Stimulated activated naive CD8-positive, alpha-beta T cell treated with anti-CD3 and anti-CD28 coated beads, Interleukin-15, Interleukin-2, amounts not matched to agents 100 ng/mL and 50 ng/mL, for 24 hours (primary cell): ENCODE measurements around the gene DLK1.

Experiments
- H3K27ac Mint-ChIP-seq: one replicate; pipeline ENCODE4 v1.8.0; 2021; ENCODE audit warnings: mild to moderate bottlenecking, mixed read lengths
- H3K27me3 Mint-ChIP-seq: one replicate; pipeline ENCODE4 v1.8.0; 2021; ENCODE audit warnings: mixed read lengths
- H3K36me3 Mint-ChIP-seq: one replicate; pipeline ENCODE4 v1.8.0; 2021; ENCODE audit warnings: low read depth, mixed read lengths
- H3K4me1 Mint-ChIP-seq: one replicate; pipeline ENCODE4 v1.8.0; 2021; ENCODE audit warnings: low read depth, mixed read lengths
- H3K4me3 Mint-ChIP-seq: one replicate; pipeline ENCODE4 v1.8.0; 2021; ENCODE audit warnings: mild to moderate bottlenecking, mixed read lengths
- H3K9me3 Mint-ChIP-seq: one replicate; pipeline ENCODE4 v1.8.0; 2021; ENCODE audit warnings: mixed read lengths

Gene DLK1

DNA sequence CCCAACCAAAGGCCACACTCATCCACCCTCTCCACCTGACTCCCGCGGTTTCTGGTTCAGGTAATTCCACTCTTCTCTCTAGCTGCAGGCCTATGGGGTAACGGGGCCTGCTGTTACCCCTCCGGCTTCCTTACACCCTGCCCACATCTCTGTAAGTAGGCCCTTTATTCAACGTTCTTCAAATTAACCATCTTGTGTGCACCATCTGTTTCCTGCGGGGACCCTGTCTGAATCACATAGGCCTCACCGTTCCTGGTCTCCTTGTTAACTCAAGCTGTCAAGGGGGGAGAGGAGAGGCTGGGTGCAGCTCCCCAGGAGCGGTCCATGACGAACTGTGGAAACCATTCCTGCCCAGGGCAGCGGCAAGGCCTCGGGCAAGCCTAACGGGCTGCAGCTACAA lies 9.3 kb upstream of the DLK1 start:
- Mint-ChIP-seq H3K4me1 (no peaks in the 10 kb centered on the region), H3K36me3 (no peaks in the 10 kb centered on the region), H3K27ac (no peak overlapping the region), H3K9me3 (no peaks in the 10 kb centered on the region), H3K4me3 (no peak overlapping the region), H3K27me3 (peaks cover 12% of the 10 kb centered on the region)

DNA sequence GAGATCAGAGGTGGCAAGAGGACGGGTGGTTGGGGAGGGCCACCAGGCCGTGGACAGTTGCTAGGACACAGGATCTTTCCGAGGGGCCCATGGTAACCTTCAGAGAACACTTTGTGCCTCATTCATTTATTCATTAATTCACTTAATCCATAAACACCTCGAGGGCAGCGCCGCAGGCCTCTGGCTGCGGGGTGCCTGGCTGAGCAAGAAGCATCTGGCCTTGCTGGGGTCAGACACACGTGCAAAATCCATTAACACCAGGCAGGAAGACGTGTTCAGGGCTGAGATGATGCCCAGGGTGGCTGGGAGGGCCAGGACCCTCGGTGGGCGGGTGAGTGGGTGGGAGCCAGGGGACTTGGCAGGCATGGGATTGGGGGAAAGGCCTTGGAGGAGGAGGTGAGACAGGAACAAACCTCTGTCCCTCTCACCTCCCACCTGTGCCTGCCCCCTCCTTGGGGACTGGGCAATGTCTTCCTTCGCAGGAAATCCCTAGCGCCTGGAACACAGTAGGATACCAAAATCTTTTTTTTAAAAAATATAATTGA lies 6.6 kb upstream of the DLK1 start:
- Mint-ChIP-seq H3K27ac (no peak overlapping the region), H3K4me1 (no peaks in the 10 kb centered on the region), H3K27me3 (peaks cover 16% of the 10 kb centered on the region), H3K36me3 (no peaks in the 10 kb centered on the region), H3K4me3 (no peak overlapping the region), H3K9me3 (no peaks in the 10 kb centered on the region)

DNA sequence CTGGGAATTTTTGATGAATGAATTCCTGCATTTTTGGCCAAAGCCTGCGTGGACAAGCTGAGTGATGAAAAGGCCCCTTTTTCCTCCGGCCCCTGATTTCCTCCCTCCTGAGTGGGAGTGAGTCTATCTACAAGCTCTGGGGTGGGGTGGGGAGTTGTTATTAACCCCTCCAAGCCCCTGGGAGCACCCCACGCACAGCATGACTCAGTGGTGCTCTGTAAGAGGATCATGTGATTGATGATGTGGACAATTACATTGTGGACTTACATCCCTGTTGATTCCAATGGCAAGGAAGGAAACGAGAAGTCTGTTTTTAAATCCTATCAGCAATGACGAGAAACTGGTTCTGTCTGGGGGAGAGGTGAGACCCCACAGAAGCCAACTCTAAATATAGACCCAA lies 5.1 kb upstream of the DLK1 start:
- Mint-ChIP-seq H3K27ac (no peak overlapping the region), H3K27me3 (peaks cover 18% of the 10 kb centered on the region), H3K9me3 (no peaks in the 10 kb centered on the region), H3K4me1 (no peaks in the 10 kb centered on the region), H3K4me3 (no peak overlapping the region), H3K36me3 (no peaks in the 10 kb centered on the region)

- Mint-ChIP-seq H3K27me3 (peaks cover 19% of the 10 kb centered on the region), H3K27ac (no peak overlapping the region), H3K4me3 (no peak overlapping the region), H3K36me3 (no peaks in the 10 kb centered on the region), H3K4me1 (no peaks in the 10 kb centered on the region), H3K9me3 (no peaks in the 10 kb centered on the region)
These were observed 4.3 kb upstream of the DLK1 start for GRCh38 chr14:100722367-100722766.

DNA sequence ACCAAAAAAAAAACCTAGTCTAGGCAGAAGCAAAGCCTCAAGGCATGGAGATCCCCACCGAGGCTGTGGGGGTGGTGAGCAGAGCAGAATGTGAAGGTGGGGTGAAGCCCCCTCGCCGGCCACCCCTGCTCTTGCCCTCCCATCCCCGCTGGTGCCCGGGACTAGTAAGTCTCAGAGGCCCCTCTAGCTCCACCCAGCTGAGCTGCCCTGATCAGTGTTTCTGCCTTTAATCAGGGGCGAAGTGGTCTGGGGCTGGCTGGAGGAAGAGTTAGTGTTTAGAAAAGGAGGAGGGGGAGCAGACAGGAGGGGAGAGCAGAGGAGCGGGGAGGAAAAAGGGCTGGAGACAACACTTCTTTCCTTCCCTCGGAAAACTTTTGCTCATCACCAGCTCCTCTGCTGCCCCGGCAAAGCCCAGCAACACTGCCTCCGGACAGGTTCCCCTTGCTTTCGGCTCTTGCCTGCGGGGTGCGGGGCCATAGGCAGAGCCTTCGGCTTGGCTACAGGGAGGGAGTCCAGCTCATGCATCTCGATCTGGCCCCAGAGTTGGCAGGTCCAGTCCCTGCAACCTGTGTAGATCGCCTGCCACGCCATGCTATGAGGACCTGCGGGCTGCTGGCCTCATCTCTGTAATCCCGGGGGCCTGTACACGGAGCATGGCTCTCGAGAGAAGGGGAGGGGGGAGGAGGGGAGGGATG lies 3.4 kb upstream of the DLK1 start:
- Mint-ChIP-seq H3K27ac (no peak overlapping the region), H3K4me1 (no peaks in the 10 kb centered on the region), H3K27me3 (peaks cover 26% of the 10 kb centered on the region), H3K36me3 (no peaks in the 10 kb centered on the region), H3K9me3 (no peaks in the 10 kb centered on the region), H3K4me3 (no peak overlapping the region)

DNA sequence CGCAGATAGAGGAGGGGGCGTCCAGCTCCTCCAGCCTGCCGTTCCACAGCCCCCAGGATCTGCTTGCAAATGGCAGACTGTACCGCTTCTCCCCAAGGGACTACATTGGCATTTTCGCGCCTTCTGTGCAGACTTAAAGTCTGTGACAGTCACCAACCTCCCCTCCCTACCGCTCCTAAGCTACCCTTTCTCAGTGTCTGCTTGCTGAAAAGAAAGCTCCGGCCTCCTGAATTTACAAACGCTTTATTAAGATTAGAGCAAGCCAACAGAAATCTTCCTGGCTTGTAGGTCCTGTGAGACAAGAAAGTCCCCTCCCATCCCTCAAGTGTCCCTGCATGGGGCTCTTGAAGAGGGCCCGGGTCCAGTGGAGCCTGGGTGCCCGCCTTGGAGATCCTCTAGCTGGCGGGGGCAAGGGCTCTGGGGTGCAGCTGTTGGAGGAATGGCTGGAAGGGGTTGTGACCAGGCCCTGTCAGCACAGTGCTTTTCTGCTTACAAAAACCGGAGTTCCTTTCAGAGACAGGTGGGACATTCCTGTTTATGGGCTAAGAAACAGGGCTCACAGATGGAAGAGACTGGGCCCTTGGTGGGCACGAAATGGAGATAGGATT lies 2.8 kb upstream of the DLK1 start:
- Mint-ChIP-seq H3K27me3 (peaks cover 30% of the 10 kb centered on the region), H3K27ac (no peak overlapping the region), H3K9me3 (no peaks in the 10 kb centered on the region), H3K36me3 (no peaks in the 10 kb centered on the region), H3K4me3 (no peak overlapping the region), H3K4me1 (no peaks in the 10 kb centered on the region)

- H3K27ac Mint-ChIP-seq, result no peak overlapping the region
- H3K4me1 Mint-ChIP-seq, result no peaks in the 10 kb centered on the region
- H3K27me3 Mint-ChIP-seq, result peaks cover 36% of the 10 kb centered on the region
- H3K36me3 Mint-ChIP-seq, result no peaks in the 10 kb centered on the region
- no peak overlapping the region for H3K4me3 Mint-ChIP-seq
- H3K9me3 Mint-ChIP-seq, result no peaks in the 10 kb centered on the region
These were observed 2.2 kb upstream of the DLK1 start for GRCh38 chr14:100724536-100724935.

DNA sequence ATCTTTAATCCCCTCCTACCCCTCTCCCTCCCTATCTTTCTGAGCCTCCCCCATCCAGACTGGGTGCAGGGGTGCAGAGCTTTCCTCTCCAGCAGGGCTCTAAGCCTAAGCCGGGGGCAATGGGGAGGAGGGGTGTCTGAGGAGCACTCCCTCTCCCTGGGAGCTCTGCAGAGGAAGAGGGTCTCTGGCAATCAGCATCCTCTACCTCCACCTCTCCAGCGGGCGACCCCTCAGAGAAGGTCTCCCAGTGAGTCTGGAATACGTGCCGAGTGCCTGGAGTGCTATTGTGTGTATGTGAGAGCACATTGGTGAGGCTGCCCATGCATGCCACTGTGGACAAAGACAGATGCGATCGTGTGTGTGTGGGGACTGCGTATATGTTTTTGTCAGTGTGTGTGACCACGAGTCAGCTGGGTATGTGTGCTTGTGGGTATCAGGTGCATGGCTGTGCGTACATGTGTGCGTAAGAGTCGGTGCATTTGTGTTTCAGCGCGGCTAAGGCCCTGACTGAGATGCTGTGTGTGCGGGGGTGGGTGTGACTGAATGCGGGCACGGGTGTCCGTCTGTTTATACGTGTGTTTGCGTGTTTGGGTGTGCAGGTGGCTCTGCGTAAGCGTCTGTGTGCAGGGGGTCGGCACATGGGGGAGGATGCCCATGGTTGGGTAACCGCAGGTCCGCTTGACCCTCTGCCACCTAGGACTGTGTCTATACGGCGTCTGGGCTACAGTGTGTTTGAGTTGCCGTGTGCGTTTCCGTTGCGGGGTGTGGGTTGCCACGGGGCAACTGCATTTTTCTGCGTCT lies 905 bp upstream of the DLK1 start:
- Mint-ChIP-seq H3K4me3 (no peak overlapping the region), H3K4me1 (no peaks in the 10 kb centered on the region), H3K27me3 (peaks cover 39% of the 10 kb centered on the region), H3K27ac (no peak overlapping the region), H3K9me3 (no peaks in the 10 kb centered on the region), H3K36me3 (no peaks in the 10 kb centered on the region)

DNA sequence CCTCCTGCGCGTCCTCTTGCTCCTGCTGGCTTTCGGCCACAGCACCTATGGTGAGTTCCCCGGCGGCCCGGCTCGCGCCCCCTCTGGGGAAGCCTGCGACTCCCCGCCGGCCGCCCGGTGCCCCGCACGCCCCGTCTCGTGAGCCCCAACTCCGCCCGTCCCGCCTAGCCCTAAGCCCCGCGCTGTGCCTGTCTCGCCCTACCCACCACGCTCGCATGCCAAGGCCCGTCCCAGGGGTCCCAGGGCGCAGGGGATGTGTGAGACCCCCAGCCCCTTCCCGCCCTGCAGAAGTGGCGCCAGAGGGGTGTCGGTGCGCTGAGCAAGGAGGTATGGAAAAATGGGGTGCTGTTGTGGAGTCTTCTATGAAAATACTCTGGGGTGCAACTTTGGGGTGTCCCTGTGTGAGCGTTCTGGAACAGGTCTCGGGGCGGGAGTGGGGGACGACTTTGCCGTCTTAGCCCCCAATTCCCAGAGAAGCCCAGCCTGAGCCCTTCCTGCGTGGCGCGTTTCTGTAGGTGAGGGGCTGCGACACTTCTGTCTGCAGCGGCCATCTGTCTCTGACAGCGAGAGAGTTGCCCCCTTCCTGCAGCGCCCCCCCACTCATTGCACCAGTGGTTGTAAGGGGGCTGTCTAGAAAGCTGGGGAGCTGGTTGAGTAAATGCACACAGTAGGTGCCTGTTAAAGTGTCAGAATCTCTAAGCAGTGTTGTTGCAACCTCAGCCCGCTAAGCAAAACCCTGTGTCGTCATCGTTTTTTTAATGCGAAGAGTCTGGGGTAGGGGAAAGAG lies 587 bp downstream of the DLK1 start:
- Mint-ChIP-seq H3K4me3 (no peak overlapping the region), H3K4me1 (no peaks in the 10 kb centered on the region), H3K27me3 (peaks cover 39% of the 10 kb centered on the region), H3K36me3 (no peaks in the 10 kb centered on the region), H3K9me3 (no peaks in the 10 kb centered on the region), H3K27ac (no peak overlapping the region)

- no peaks in the 10 kb centered on the region for H3K36me3 Mint-ChIP-seq
- H3K27me3 Mint-ChIP-seq, result peaks cover 39% of the 10 kb centered on the region
- H3K9me3 Mint-ChIP-seq, result no peaks in the 10 kb centered on the region
- no peak overlapping the region for H3K27ac Mint-ChIP-seq
- H3K4me3 Mint-ChIP-seq, result no peak overlapping the region
- no peaks in the 10 kb centered on the region for H3K4me1 Mint-ChIP-seq
These were observed 1.2 kb downstream of the DLK1 start for GRCh38 chr14:100727873-100728240.

GRCh38 chr14:100728962-100729361 lies 2.3 kb downstream of the DLK1 start:
- H3K27ac Mint-ChIP-seq, result no peak overlapping the region
- peaks cover 38% of the 10 kb centered on the region for H3K27me3 Mint-ChIP-seq
- H3K9me3 Mint-ChIP-seq, result no peaks in the 10 kb centered on the region
- no peaks in the 10 kb centered on the region for H3K4me1 Mint-ChIP-seq
- no peak overlapping the region for H3K4me3 Mint-ChIP-seq
- H3K36me3 Mint-ChIP-seq, result no peaks in the 10 kb centered on the region

GRCh38 chr14:100729982-100730381 lies 3.3 kb downstream of the DLK1 start:
- no peak overlapping the region for H3K4me3 Mint-ChIP-seq
- H3K27ac Mint-ChIP-seq, result no peak overlapping the region
- H3K4me1 Mint-ChIP-seq, result no peaks in the 10 kb centered on the region
- no peaks in the 10 kb centered on the region for H3K36me3 Mint-ChIP-seq
- H3K27me3 Mint-ChIP-seq, result peaks cover 36% of the 10 kb centered on the region
- no peaks in the 10 kb centered on the region for H3K9me3 Mint-ChIP-seq

DNA sequence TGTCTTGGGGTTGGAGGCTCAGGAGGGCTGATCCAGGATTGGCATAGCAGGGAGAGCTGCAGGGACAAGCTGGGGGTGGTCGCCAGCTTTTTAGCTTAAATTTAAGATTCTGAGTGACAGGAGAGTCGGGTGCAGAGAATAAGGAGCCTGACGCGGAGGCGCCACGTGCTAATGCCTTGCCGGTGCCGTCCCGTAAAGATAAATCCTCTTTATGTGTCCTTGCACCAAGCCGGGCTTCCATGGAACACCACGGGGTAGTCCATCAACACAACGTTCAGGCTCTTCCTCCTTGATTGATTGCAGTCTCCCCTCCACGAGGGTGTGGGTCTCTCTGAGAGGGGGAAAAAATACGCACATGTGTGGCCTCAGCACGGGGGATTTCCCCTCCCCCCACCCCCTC lies 3.9 kb downstream of the DLK1 start:
- Mint-ChIP-seq H3K36me3 (no peaks in the 10 kb centered on the region), H3K27ac (no peak overlapping the region), H3K4me1 (no peaks in the 10 kb centered on the region), H3K4me3 (no peak overlapping the region), H3K27me3 (peaks cover 34% of the 10 kb centered on the region), H3K9me3 (no peaks in the 10 kb centered on the region)

- no peaks in the 10 kb centered on the region for H3K9me3 Mint-ChIP-seq
- no peak overlapping the region for H3K27ac Mint-ChIP-seq
- H3K27me3 Mint-ChIP-seq, result peaks cover 29% of the 10 kb centered on the region
- no peak overlapping the region for H3K4me3 Mint-ChIP-seq
- H3K4me1 Mint-ChIP-seq, result no peaks in the 10 kb centered on the region
- H3K36me3 Mint-ChIP-seq, result no peaks in the 10 kb centered on the region
These were observed 4.4 kb downstream of the DLK1 start for GRCh38 chr14:100731011-100731670.
